Glutamatergic neuron (in vitro differentiated cells): ENCODE measurements around the gene TXNDC8. TPM values are rescaled to one million over a fixed set of nuclear protein-coding genes. Genes with fewer than 3 reads are reported as not detected.

Experiments
- DNase-seq: peaks from one replicate; pipeline ENCODE4 v3.0.0; 2022
- H3K27ac Mint-ChIP-seq: one replicate; pipeline ENCODE4 v1.8.0; 2020; ENCODE audit warnings: mild to moderate bottlenecking, mixed read lengths, inconsistent platforms; ENCODE audit not compliant: unreplicated experiment
- H3K27me3 Mint-ChIP-seq: one replicate; pipeline ENCODE4 v1.8.0; 2020; ENCODE audit warnings: mild to moderate bottlenecking, moderate library complexity, mixed read lengths, inconsistent platforms; ENCODE audit not compliant: unreplicated experiment
- H3K36me3 Mint-ChIP-seq: one replicate; pipeline ENCODE4 v1.8.0; 2020; ENCODE audit warnings: mild to moderate bottlenecking, mixed read lengths, inconsistent platforms; ENCODE audit not compliant: unreplicated experiment
- H3K4me1 Mint-ChIP-seq: one replicate; pipeline ENCODE4 v1.8.0; 2020; ENCODE audit warnings: mild to moderate bottlenecking, low read depth, mixed read lengths, inconsistent platforms; ENCODE audit not compliant: unreplicated experiment
- H3K4me3 Mint-ChIP-seq: one replicate; pipeline ENCODE4 v1.8.0; 2020; ENCODE audit warnings: mild to moderate bottlenecking, mixed read lengths, inconsistent platforms; ENCODE audit not compliant: unreplicated experiment
- H3K9me3 Mint-ChIP-seq: one replicate; pipeline ENCODE4 v1.8.0; 2020; ENCODE audit warnings: mild to moderate bottlenecking, moderate library complexity, mixed read lengths, inconsistent platforms; ENCODE audit not compliant: unreplicated experiment
- long read RNA-seq: library from polyadenylated mRNA; unstranded; transcript quantifications from one replicate; pipeline ENCODE4 v2.0.0, GENCODE V29; 2020; ENCODE audit not compliant: unreplicated experiment
- total RNA-seq: library from RNA; stranded (reverse); fragmentation: NEBNext Ultra II Directional; extraction: Animal tissue kit (Norgen Biotek cat#: 25700); gene quantifications from one replicate; pipeline ENCODE4 v1.2.1, GENCODE V29; 2021; ENCODE audit not compliant: unreplicated experiment
- TF ChIP-seq, protein P1 (sequence below): fragments of 200-600 bp; sonication (generic); IDR thresholded peaks from one replicate; pipeline ENCODE4 v1.5.0; 2021; ENCODE audit not compliant: partially characterized antibody, unreplicated experiment

The TXNDC8 gene
- total RNA-seq: not detected
- long read RNA-seq, partial matches to known transcripts: 0 of 1 reads
- long read RNA-seq, other reads (novel, unspliced or antisense): 1 of 1 reads

DNA sequence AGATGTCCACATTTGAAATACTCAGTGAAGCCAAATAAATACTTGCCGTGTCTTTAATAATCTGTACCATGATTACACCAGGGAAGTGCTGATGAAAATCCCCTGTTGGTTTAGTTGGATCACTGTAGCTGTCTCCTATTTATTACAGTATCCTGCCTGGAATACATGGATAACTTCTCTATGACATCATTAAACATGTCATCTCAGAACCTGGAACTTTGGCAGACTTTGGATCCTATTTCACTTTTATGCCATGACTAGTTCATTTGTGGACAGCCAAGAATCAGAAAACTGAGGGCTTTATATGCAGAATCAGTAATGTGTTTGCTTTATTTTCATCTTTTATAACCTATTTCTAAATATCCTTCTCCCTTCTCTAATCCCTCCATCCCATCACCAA is at the start of gene TXNDC8:
Gene TXNDC8 (minus strand): TSS at position 137 of the 400 bp plus-strand sequence.
- Mint-ChIP-seq H3K4me3 (no peak within 1 kb of the TSS), H3K27ac (no peak within 1 kb of the TSS), H3K36me3 (no peaks in the 10 kb centered on the region), H3K27me3 (no peaks in the 10 kb centered on the region), H3K4me1 (no peaks in the 10 kb centered on the region), H3K9me3 (no peaks in the 10 kb centered on the region)
- no peak for DNase-seq
- TF ChIP-seq, protein P1, sequence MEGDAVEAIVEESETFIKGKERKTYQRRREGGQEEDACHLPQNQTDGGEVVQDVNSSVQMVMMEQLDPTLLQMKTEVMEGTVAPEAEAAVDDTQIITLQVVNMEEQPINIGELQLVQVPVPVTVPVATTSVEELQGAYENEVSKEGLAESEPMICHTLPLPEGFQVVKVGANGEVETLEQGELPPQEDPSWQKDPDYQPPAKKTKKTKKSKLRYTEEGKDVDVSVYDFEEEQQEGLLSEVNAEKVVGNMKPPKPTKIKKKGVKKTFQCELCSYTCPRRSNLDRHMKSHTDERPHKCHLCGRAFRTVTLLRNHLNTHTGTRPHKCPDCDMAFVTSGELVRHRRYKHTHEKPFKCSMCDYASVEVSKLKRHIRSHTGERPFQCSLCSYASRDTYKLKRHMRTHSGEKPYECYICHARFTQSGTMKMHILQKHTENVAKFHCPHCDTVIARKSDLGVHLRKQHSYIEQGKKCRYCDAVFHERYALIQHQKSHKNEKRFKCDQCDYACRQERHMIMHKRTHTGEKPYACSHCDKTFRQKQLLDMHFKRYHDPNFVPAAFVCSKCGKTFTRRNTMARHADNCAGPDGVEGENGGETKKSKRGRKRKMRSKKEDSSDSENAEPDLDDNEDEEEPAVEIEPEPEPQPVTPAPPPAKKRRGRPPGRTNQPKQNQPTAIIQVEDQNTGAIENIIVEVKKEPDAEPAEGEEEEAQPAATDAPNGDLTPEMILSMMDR: no peak

DNA sequence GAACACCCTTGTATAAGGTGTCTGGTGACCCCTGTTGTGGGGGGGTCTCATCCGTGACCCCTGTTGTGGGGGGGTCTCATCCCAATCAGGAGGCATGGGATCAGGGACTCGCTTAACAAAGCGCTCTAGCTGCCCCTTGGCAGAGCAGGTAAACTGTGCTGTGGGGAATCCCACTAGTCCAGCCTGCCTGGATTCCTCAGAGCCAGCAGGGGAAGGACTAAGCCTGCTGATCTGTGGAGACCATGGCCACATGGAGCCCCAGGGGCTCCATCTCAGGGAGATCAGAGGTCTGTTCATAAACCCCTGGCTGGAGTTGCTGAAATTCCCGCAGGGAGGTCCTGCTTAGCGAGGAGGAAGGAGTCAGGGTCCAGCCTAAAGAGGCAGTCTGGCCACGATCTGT is 45.8 kb upstream of the TXNDC8 start:
- Mint-ChIP-seq H3K9me3 (no peaks in the 10 kb centered on the region), H3K36me3 (no peaks in the 10 kb centered on the region), H3K27ac (no peak overlapping the region), H3K4me3 (no peak overlapping the region), H3K27me3 (no peaks in the 10 kb centered on the region), H3K4me1 (no peaks in the 10 kb centered on the region)
- TF ChIP-seq, protein P1: no peak
- no peak for DNase-seq

DNA sequence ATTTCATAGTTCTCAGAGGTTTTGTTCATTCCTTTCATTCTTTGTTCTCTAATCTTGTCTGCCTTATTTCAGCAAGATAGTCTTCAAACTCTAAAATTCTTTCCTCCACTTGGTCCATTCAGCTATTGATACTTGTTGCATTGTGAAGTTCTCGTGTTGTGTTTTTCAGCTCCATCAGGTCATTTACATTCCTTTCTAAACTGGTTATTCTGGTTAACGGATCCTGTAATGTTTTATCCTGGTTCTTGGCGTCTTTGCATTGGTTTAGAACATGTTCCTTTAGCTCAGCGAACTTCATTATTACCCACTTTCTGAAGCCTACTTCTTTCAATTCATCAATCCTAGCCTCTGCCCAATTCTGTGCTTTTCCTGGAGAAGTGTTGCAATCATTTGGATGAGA is 45.1 kb upstream of the TXNDC8 start:
- H3K9me3 Mint-ChIP-seq: no peaks in the 10 kb centered on the region
- no peaks in the 10 kb centered on the region for H3K27me3 Mint-ChIP-seq
- TF ChIP-seq, protein P1: no peak
- H3K36me3 Mint-ChIP-seq: no peaks in the 10 kb centered on the region
- no peak overlapping the region for H3K4me3 Mint-ChIP-seq
- H3K4me1 Mint-ChIP-seq: no peaks in the 10 kb centered on the region
- no peak overlapping the region for H3K27ac Mint-ChIP-seq
- no peak for DNase-seq

DNA sequence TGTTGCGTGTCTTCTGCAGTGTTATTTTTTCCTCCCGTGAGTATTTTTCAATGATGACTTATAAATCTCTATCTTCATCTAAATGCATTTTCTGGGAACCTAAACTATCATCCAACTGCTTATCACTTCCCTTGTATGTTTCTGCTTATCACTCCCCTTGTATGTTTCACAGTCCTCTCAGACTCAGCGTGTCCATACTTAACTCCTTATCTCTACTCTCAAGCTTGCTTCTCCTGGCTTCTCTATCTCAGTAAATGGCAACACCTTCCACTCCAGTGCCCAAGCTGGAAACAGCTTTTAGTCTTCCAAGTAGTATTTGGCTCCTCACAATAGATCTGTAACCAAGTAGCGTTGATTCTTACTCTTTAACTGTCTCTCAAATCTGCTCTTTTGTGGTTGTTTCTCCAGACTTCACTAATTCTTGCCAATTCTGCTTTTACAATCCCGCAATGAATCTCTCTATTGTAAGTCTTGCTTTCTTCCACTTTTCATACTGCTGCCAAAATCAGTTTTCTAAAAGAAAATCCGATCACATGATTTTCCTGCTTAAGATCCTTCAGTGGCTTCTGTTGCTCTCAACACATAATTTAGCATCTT is 33.8 kb upstream of the TXNDC8 start:
- Mint-ChIP-seq H3K9me3 (no peaks in the 10 kb centered on the region), H3K27ac (no peak overlapping the region), H3K27me3 (no peaks in the 10 kb centered on the region), H3K4me1 (no peaks in the 10 kb centered on the region), H3K36me3 (no peaks in the 10 kb centered on the region), H3K4me3 (no peak overlapping the region)
- TF ChIP-seq, protein P1: no peak
- no peak for DNase-seq

DNA sequence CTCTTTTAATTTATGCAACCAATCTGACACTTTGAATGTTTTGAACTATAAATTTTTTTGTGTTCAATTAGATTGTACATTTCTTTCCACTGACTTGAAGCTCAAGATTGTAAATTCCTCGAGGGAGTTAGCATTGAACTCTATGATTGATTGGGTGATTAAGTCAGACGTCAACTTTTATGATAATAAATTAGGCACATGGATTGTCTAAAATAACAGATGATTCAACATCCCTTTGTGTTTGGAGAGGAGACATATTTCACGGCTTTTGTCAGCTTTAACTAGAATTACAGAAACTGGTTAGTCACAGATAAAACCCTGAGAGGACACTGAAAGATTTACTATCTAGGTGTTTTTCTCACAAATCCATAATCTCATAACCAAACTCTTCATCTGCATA is 32.7 kb upstream of the TXNDC8 start:
- Mint-ChIP-seq H3K36me3 (no peaks in the 10 kb centered on the region), H3K4me3 (no peak overlapping the region)
- TF ChIP-seq, protein P1: no peak

More for the DNA sequence above, 32.7 kb upstream of the TXNDC8 start:
- no peaks in the 10 kb centered on the region for H3K9me3 Mint-ChIP-seq
- no peak overlapping the region for H3K27ac Mint-ChIP-seq
- no peaks in the 10 kb centered on the region for H3K27me3 Mint-ChIP-seq
- no peaks in the 10 kb centered on the region for H3K4me1 Mint-ChIP-seq
- DNase-seq: no peak
